ENCODE data around the gene MALSU1. TPM values are rescaled to one million over a fixed set of nuclear protein-coding genes. Genes with fewer than 3 reads are reported as not detected.

Gene MALSU1
- total and polyA plus RNA-seq, 12 donors = 31.7 to 120 (median 76.2) TPM

- 77 to 85% (median 80%) methylated on average over 3 of the region's 3 CpGs for WGBS, 4 donors
- Histone ChIP-seq H3K4me3 (no peak overlapping the region), H3K27ac (no peak overlapping the region), H3K4me1 (replicated peaks in 1 of 2) (peaks cover 6 to 10% of the 10 kb centered on the region in 2 donors), H3K27me3 (no peaks in the 10 kb centered on the region), H3K9me3 (replicated peaks in 1 of 3) (no peaks in the 10 kb centered on the region), H3K36me3 (replicated peaks in 1 of 2) (no peaks in the 10 kb centered on the region)
- TF ChIP-seq CTCF (IDR thresholded peaks at IDR 0.05) (no peak), POLR2A (IDR thresholded peaks at IDR 0.05) (no peak)
- no peak for DNase-seq
- intact Hi-C loops (cut with DNase I) = no loop called here
Measured at GRCh38 chr7:23336086-23336485, 36.9 kb downstream of the MALSU1 start.

- 83 to 89% (median 85%) methylated on average over 6 of the region's 6 CpGs for WGBS, 4 donors
- Histone ChIP-seq H3K27ac (no peak overlapping the region), H3K4me3 (no peak overlapping the region), H3K4me1 (replicated peaks in 1 of 2) (peaks cover 6 to 10% of the 10 kb centered on the region in 2 donors), H3K27me3 (no peaks in the 10 kb centered on the region), H3K36me3 (replicated peaks in 1 of 2) (no peaks in the 10 kb centered on the region), H3K9me3 (replicated peaks in 1 of 3) (no peaks in the 10 kb centered on the region)
- intact Hi-C loops (cut with DNase I) = no loop called here
- TF ChIP-seq CTCF (IDR thresholded peaks at IDR 0.05) (no peak), POLR2A (IDR thresholded peaks at IDR 0.05) (no peak)
- DNase-seq = no peak
Measured at GRCh38 chr7:23336799-23337283, 37.7 kb downstream of the MALSU1 start.

GRCh38 chr7:23337374-23337773, 38.2 kb downstream of the MALSU1 start:
- Histone ChIP-seq H3K27me3 (no peaks in the 10 kb centered on the region), H3K27ac (no peak overlapping the region), H3K4me3 (no peak overlapping the region), H3K4me1 (replicated peaks in 1 of 2) (peaks cover 6 to 10% of the 10 kb centered on the region in 2 donors), H3K36me3 (replicated peaks in 1 of 2) (no peaks in the 10 kb centered on the region), H3K9me3 (replicated peaks in 1 of 3) (no peaks in the 10 kb centered on the region)
- no peak for DNase-seq
- intact Hi-C loops (cut with DNase I) = no loop called here
- TF ChIP-seq POLR2A (IDR thresholded peaks at IDR 0.05) (no peak), CTCF (IDR thresholded peaks at IDR 0.05) (no peak)

GRCh38 chr7:23338439-23338838, 39.3 kb downstream of the MALSU1 start:
- Histone ChIP-seq H3K36me3 (replicated peaks in 1 of 2) (no peaks in the 10 kb centered on the region), H3K27ac (no peak overlapping the region), H3K9me3 (replicated peaks in 1 of 3) (no peaks in the 10 kb centered on the region), H3K4me3 (no peak overlapping the region), H3K27me3 (no peaks in the 10 kb centered on the region), H3K4me1 (replicated peaks in 1 of 2) (peaks cover 6 to 10% of the 10 kb centered on the region in 2 donors)
- intact Hi-C loops (cut with DNase I) = no loop called here
- DNase-seq = no peak
- no peak for TF ChIP-seq CTCF (IDR thresholded peaks at IDR 0.05)
- no peak for TF ChIP-seq POLR2A (IDR thresholded peaks at IDR 0.05)
- 77 to 89% (median 81%) methylated on average over 2 of the region's 2 CpGs for WGBS, 4 donors
